K562 (cell line): ENCODE results near the gene ASIC3. TPM values are rescaled to one million over a fixed set of nuclear protein-coding genes. Genes with fewer than 3 reads are reported as not detected.
A peak's percentile ranks its signal among the peaks of the same experiment; 100 is the strongest.

ENCODE experiments used
- ASH1L ChIP-seq: fragments of 450-650 bp; IDR thresholded peaks from 2 replicates; pipeline ENCODE4 v1.6.1; 2018; ENCODE audit warnings: borderline replicate concordance, mild to moderate bottlenecking, low read depth; ENCODE audit not compliant: partially characterized antibody
- ATF6 ChIP-seq: sonication (generic); formaldehyde crosslinking; IDR thresholded peaks from 2 replicates; pipeline ENCODE4 v1.4.0; 2020; ENCODE audit warnings: mild to moderate bottlenecking, missing genetic modification reagents
- BRD9 ChIP-seq: fragments of 450-650 bp; IDR thresholded peaks from 2 replicates; pipeline ENCODE4 v1.6.1; 2018; ENCODE audit warnings: low read depth; ENCODE audit not compliant: partially characterized antibody
- CBFA2T3 ChIP-seq: fragments of 450-650 bp; IDR thresholded peaks from 2 replicates; pipeline ENCODE4 v1.6.1; 2017
- FOXP4 ChIP-seq: sonication (generic); formaldehyde crosslinking; IDR thresholded peaks from 2 replicates; pipeline ENCODE4 v1.8.0; 2022; ENCODE audit warnings: mild to moderate bottlenecking, missing genetic modification reagents, borderline replicate concordance
- HBP1 ChIP-seq: fragments of 450-650 bp; formaldehyde crosslinking; IDR thresholded peaks from 2 replicates; pipeline ENCODE4 v1.4.0; 2022; ENCODE audit warnings: missing genetic modification characterization
- MTA2 ChIP-seq: fragments of 450-650 bp; IDR thresholded peaks from 2 replicates; pipeline ENCODE4 v1.6.1; 2016; ENCODE audit warnings: low read depth
- OTX1 ChIP-seq: fragments of 450-650 bp; formaldehyde crosslinking; IDR thresholded peaks from 2 replicates; pipeline ENCODE4 v1.4.0; 2022; ENCODE audit warnings: mild to moderate bottlenecking
- POLR2G ChIP-seq: fragments of 200-400 bp; formaldehyde crosslinking; IDR thresholded peaks from 2 replicates; pipeline ENCODE4 v1.6.1; 2017; ENCODE audit warnings: low read depth, mild to moderate bottlenecking, antibody characterized with exemption, low read length, moderate library complexity
- RREB1 ChIP-seq: fragments of 250-450 bp; sonication (Bioruptor Pico); IDR thresholded peaks from 2 replicates; pipeline ENCODE4 v1.4.0; 2020
- SREBF1 ChIP-seq: fragments of 150-350 bp; IDR thresholded peaks from 2 replicates; pipeline ENCODE4 v1.6.1; 2014; ENCODE audit warnings: antibody characterized with exemption, low read depth, low read length, borderline replicate concordance
- TAF9B ChIP-seq: fragments of 450-650 bp; IDR thresholded peaks from 2 replicates; pipeline ENCODE4 v1.6.1; 2018; ENCODE audit warnings: mild to moderate bottlenecking; ENCODE audit not compliant: partially characterized antibody
- TOE1 ChIP-seq, 2 experiments: fragments of 450-650 bp in 1 of 2; sonication (generic) in 1 of 2; formaldehyde crosslinking in 1 of 2; IDR thresholded peaks; 2 replicates each; pipeline versions ENCODE4 v1.7.1 to v1.8.0; 2016 to 2022; ENCODE audit warnings: borderline replicate concordance in 2 of 2, mild to moderate bottlenecking in 2 of 2, antibody characterized with exemption in 1 of 2, inconsistent platforms in 1 of 2, low read depth in 1 of 2, missing genetic modification reagents in 1 of 2, moderate library complexity in 1 of 2
- ZNF12 ChIP-seq: sonication (generic); formaldehyde crosslinking; IDR thresholded peaks from 2 replicates; pipeline ENCODE4 v1.4.0; 2020; ENCODE audit warnings: mild to moderate bottlenecking, missing genetic modification reagents
- polyA plus RNA-seq, 8 experiments: library from polyadenylated mRNA; depleted of rRNA in 4 of 8; stranded (reverse) in 5 of 8; unstranded in 3 of 8; fragments of >200 nt; fragmentation: Nextera tagmentation in 2 of 8; fragmentation: Illumina TruSeq in 1 of 8; extraction: Ambion mirVana in 2 of 8; extraction: Trizol in 1 of 8; gene quantifications; 2 replicates each; pipeline versions ENCODE4 v1.2.1 to v1.2.3, GENCODE V29; 2011 to 2014; ENCODE audit warnings: inconsistent platforms in 1 of 8, missing spikeins in 1 of 8
- total RNA-seq, 7 experiments: library from RNA; depleted of rRNA in 6 of 7; stranded (reverse); fragments of >200 nt in 6 of 7; fragmentation: Illumina TruSeq in 2 of 7; extraction: Trizol in 2 of 7; gene quantifications; 2 replicates each; pipeline versions ENCODE4 v1.2.1 to v1.2.3, GENCODE V29; 2011 to 2021; ENCODE audit warnings: low replicate concordance in 1 of 7

The ASIC3 gene
- total and polyA plus RNA-seq, 9 of the 15 experiments (the other 6 are each of a cell fraction or from before 2014, with no cell fraction given), result 0.11 to 5.0 (median 0.87) TPM

GRCh38 chr7:151082141-151083070 is 34.1 kb downstream of the ASIC3 start (continued):
- TF ChIP-seq MTA2, result peak; percentile 17; the same call in 1 of the 2 replicates
- no peak for TF ChIP-seq TAF9B
- 0 out of 2 replicates have a peak, but pooled peaks have one; percentile 8 for TF ChIP-seq HBP1
- TF ChIP-seq SREBF1, result no peak
- TF ChIP-seq OTX1 (CRISPR knock-in tag), result 0 out of 2 replicates have a peak, but pooled peaks have one; percentile 27
- TF ChIP-seq ASH1L, result peak; percentile 22
- TF ChIP-seq ATF6, result peak; percentile 94; the same call in 1 of the 2 replicates
- 0 out of 2 replicates have a peak, but pooled peaks have one; percentile 46 for TF ChIP-seq RREB1 (CRISPR knock-in tag)
- TF ChIP-seq CBFA2T3, result no peak
- peak; percentile 73 for TF ChIP-seq BRD9
- peak; percentile 46; the same call in 1 of the 2 replicates for TF ChIP-seq TOE1 (IDR thresholded peaks at IDR 0.05; ENCODE audit: borderline replicate concordance)
- TF ChIP-seq TOE1 (CRISPR knock-in tag; IDR thresholded peaks at IDR 0.05; ENCODE audit: borderline replicate concordance, low read depth), result no peak
- TF ChIP-seq FOXP4 (CRISPR knock-in tag), result no peak
- no peak for TF ChIP-seq ZNF12
- TF ChIP-seq POLR2G, result peak; percentile 29
